GM23248 (cell line): ENCODE results near the gene B3GNT5. TPM values are rescaled to one million over a fixed set of nuclear protein-coding genes. Genes with fewer than 3 reads are reported as not detected.

Experiments used
- DNase-seq: peaks from one replicate; pipeline ENCODE4 v3.0.0-alpha.2; 2015
- H2AFZ ChIP-seq: fragments of 200-600 bp; sonication (generic); 2 replicates; pipeline ENCODE4 v1.6.1; 2016; ENCODE audit warnings: antibody characterized with exemption
- H3F3A ChIP-seq: fragments of 200-600 bp; sonication (generic); 2 replicates; pipeline ENCODE4 v1.6.1; 2016; ENCODE audit warnings: mild to moderate bottlenecking, antibody characterized with exemption, mixed run types; ENCODE audit not compliant: insufficient read depth
- H3K27ac ChIP-seq: fragments of 200-600 bp; sonication (generic); 2 replicates; pipeline ENCODE4 v1.5.1; 2016; ENCODE audit warnings: mild to moderate bottlenecking
- H3K27me3 ChIP-seq: fragments of 200-600 bp; sonication (generic); replicated peaks from 2 replicates; pipeline ENCODE4 v1.6.1; 2016; ENCODE audit warnings: mild to moderate bottlenecking; ENCODE audit not compliant: insufficient read depth
- H3K36me3 ChIP-seq: fragments of 200-600 bp; sonication (generic); 2 replicates; pipeline ENCODE4 v1.6.1; 2016; ENCODE audit warnings: low read depth, mild to moderate bottlenecking
- H3K4me1 ChIP-seq: fragments of 200-600 bp; sonication (generic); 2 replicates; pipeline ENCODE4 v1.6.1; 2016; ENCODE audit warnings: mild to moderate bottlenecking; ENCODE audit not compliant: insufficient read depth
- H3K4me2 ChIP-seq: fragments of 200-600 bp; sonication (generic); one replicate; pipeline ENCODE4 v1.6.1; 2016; ENCODE audit warnings: mild to moderate bottlenecking; ENCODE audit not compliant: unreplicated experiment
- H3K4me3 ChIP-seq: fragments of 200-600 bp; sonication (generic); 2 replicates; pipeline ENCODE4 v1.5.1; 2016; ENCODE audit warnings: mild to moderate bottlenecking
- H3K79me2 ChIP-seq: fragments of 200-600 bp; sonication (generic); 2 replicates; pipeline ENCODE4 v1.6.1; 2016; ENCODE audit warnings: mild to moderate bottlenecking; ENCODE audit not compliant: insufficient read depth
- H3K9ac ChIP-seq: fragments of 200-600 bp; sonication (generic); 2 replicates; pipeline ENCODE4 v1.6.1; 2016; ENCODE audit warnings: mild to moderate bottlenecking
- H3K9me2 ChIP-seq: fragments of 200-600 bp; sonication (generic); 2 replicates; pipeline ENCODE4 v1.6.1; 2016; ENCODE audit warnings: mixed run types, mild to moderate bottlenecking, moderate library complexity; ENCODE audit not compliant: insufficient read depth
- H3K9me3 ChIP-seq: fragments of 200-600 bp; sonication (generic); one replicate; pipeline ENCODE4 v1.6.1; 2017; ENCODE audit warnings: low read depth
- H4K20me1 ChIP-seq: fragments of 200-600 bp; sonication (generic); 2 replicates; pipeline ENCODE4 v1.6.0; 2016; ENCODE audit not compliant: insufficient read depth
- EZH2 ChIP-seq: fragments of 200-600 bp; sonication (generic); IDR thresholded peaks from 2 replicates; pipeline ENCODE4 v1.6.1; 2018; ENCODE audit warnings: antibody characterized with exemption, mild to moderate bottlenecking; ENCODE audit not compliant: insufficient read depth, poor library complexity, severe bottlenecking
- EZH2phosphoT487 ChIP-seq: fragments of 200-600 bp; sonication (generic); IDR thresholded peaks from 2 replicates; pipeline ENCODE4 v1.6.1; 2018; ENCODE audit warnings: antibody characterized with exemption, moderate library complexity, mild to moderate bottlenecking, low read depth; ENCODE audit not compliant: insufficient read depth
- WGBS, 2 experiments: methylation state at CpG; one replicate each; pipeline ENCODE4 v1.1.6; 2015 to 2017; ENCODE audit warnings: low lambda C conversion rate in 2 of 2, low coverage in 1 of 2; ENCODE audit errors: missing lambda C conversion rate in 2 of 2; 5-methylcytosine and 5-hydroxymethylcytosine counted together
- in situ Hi-C: fragments of 300-500 bp; cut with MboI; formaldehyde crosslinking; loops from 2 replicates; pipeline ENCODE4 v1.15.0; 2020
- polyA plus RNA-seq: library from polyadenylated mRNA; unstranded; fragments of >200 nt; fragmentation: Nextera tagmentation; extraction: Ambion mirVana; gene quantifications from 2 replicates; pipeline ENCODE4 v1.2.1, GENCODE V29; 2016
- total RNA-seq: library from RNA; depleted of rRNA; stranded (reverse); fragments of >200 nt; shearing (Covaris generic); gene quantifications from 2 replicates; pipeline ENCODE4 v1.2.3, GENCODE V29; 2014

The B3GNT5 gene
- total and polyA plus RNA-seq, 2 experiments from 2014 or later = 1.3 to 1.8 TPM

GRCh38 chr3:183213415-183214276 is 39.4 kb upstream of the B3GNT5 start:
- Histone ChIP-seq H3K27me3 (peaks cover 13% of the 10 kb centered on the region), H3K79me2 (no peaks in the 10 kb centered on the region), H3F3A (no peaks in the 10 kb centered on the region), H3K36me3 (no peaks in the 10 kb centered on the region), H4K20me1 (no peaks in the 10 kb centered on the region), H3K9ac (no peak overlapping the region), H3K27ac (no peak overlapping the region), H3K9me3 (no peaks in the 10 kb centered on the region), H2AFZ (no peak overlapping the region), H3K4me2 (no peak overlapping the region), H3K9me2 (no peaks in the 10 kb centered on the region), H3K4me1 (no peaks in the 10 kb centered on the region), H3K4me3 (no peak overlapping the region)
- 38 to 39% methylated on average over 3 of the region's 3 CpGs for WGBS, 2 experiments
- no peak for TF ChIP-seq EZH2
- TF ChIP-seq EZH2phosphoT487 = no peak
- in situ Hi-C loops = no loop called here
- DNase-seq = no peak

DNA sequence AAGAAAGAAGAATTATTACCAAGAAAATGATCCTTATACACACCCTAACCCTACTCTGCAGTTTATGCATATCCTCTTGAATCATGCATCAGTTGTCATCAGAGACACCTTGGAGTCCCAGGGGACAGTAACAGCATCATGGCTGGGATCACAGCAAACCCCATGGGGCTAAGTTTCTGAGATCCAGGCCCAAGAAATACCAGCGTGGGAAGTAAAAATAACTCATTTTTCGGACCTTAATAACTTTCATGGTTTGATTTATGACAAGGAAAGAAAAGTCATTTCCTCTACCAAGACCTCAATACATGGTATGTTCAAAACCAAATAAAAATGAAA is 38.8 kb upstream of the B3GNT5 start:
- no peak for DNase-seq
- no peak for TF ChIP-seq EZH2phosphoT487
- no peak for TF ChIP-seq EZH2
- Histone ChIP-seq H3K4me2 (no peak overlapping the region), H3K27ac (no peak overlapping the region), H3K4me3 (no peak overlapping the region), H3K9me3 (no peaks in the 10 kb centered on the region), H3K9me2 (no peaks in the 10 kb centered on the region), H2AFZ (no peak overlapping the region), H3K4me1 (no peaks in the 10 kb centered on the region), H3K27me3 (peaks cover 13% of the 10 kb centered on the region), H4K20me1 (no peaks in the 10 kb centered on the region), H3K79me2 (no peaks in the 10 kb centered on the region), H3K36me3 (no peaks in the 10 kb centered on the region), H3K9ac (no peak overlapping the region), H3F3A (no peaks in the 10 kb centered on the region)
- 38 to 41% methylated on average over 2 of the region's 2 CpGs for WGBS, 2 experiments
- in situ Hi-C loops = no loop called here

GRCh38 chr3:183215591-183216202 is 37.4 kb upstream of the B3GNT5 start:
- no peaks in the 10 kb centered on the region for H3K4me1 ChIP-seq
- no peak overlapping the region for H2AFZ ChIP-seq
- no peaks in the 10 kb centered on the region for H4K20me1 ChIP-seq
- DNase-seq = no peak
- no peaks in the 10 kb centered on the region for H3K9me3 ChIP-seq
- no peaks in the 10 kb centered on the region for H3K9me2 ChIP-seq
- H3K79me2 ChIP-seq = no peaks in the 10 kb centered on the region
- 55 to 60% methylated on average over 4 of the region's 4 CpGs for WGBS, 2 experiments
- peaks cover 13% of the 10 kb centered on the region for H3K27me3 ChIP-seq
- in situ Hi-C loops = no loop called here
- no peak overlapping the region for H3K27ac ChIP-seq
- no peak overlapping the region for H3K4me3 ChIP-seq
- no peak overlapping the region for H3K4me2 ChIP-seq
- no peaks in the 10 kb centered on the region for H3F3A ChIP-seq
- H3K9ac ChIP-seq = no peak overlapping the region
- TF ChIP-seq EZH2phosphoT487 (no peak), EZH2 (no peak)
- H3K36me3 ChIP-seq = no peaks in the 10 kb centered on the region

DNA sequence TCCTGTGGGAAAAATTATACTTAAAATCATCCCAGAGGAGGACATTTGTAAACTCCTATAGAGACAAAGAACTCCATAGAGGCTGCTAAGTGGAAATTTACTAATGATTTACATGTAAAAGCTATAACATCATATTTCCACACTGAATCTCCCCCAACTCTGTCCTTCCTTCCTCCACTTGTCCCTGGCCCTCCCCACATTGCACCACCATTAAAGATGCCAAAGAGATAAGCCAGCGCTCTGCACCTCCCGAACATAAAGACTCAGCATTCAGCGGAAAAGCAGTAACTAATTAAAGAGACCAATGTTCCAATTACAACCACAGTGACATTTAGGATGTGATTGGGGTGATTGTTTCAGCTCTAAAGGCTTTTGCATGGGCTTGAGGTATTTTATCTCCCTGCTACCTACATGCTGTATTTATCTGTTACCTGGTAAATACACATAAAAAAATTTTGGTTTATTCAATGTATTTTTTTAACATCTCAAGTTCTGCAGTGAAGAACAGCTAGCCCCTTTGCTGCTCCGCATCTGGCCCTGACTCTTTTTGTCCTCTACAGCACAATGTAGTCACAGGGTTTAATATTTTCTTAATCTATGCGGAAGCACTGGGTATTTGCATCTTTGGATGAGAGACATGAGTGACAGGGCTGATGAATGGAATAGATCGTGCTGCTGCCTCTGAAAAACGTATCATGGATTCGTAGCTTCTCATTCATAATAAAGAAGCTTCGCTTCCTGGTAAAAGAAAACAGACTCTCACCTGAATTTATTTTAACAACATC is 35.3 kb upstream of the B3GNT5 start:
- no peaks in the 10 kb centered on the region for H3K79me2 ChIP-seq
- no peaks in the 10 kb centered on the region for H3K36me3 ChIP-seq
- H3K9me3 ChIP-seq = no peaks in the 10 kb centered on the region
- in situ Hi-C loops = no loop called here
- H3K27me3 ChIP-seq = peaks cover 19% of the 10 kb centered on the region
- TF ChIP-seq EZH2 = no peak
- TF ChIP-seq EZH2phosphoT487 = no peak
- H3K9me2 ChIP-seq = no peaks in the 10 kb centered on the region
- H3K4me1 ChIP-seq = no peaks in the 10 kb centered on the region
- H4K20me1 ChIP-seq = no peaks in the 10 kb centered on the region
- no peaks in the 10 kb centered on the region for H3F3A ChIP-seq
- H3K9ac ChIP-seq = no peak overlapping the region
- H3K27ac ChIP-seq = no peak overlapping the region
- 68 to 69% methylated on average over 9 of the region's 9 CpGs for WGBS, 2 experiments
- no peak overlapping the region for H2AFZ ChIP-seq
- DNase-seq = no peak
- H3K4me3 ChIP-seq = no peak overlapping the region
- no peak overlapping the region for H3K4me2 ChIP-seq
